H9 (cell line): ENCODE data around the gene ASTN2. TPM values are rescaled to one million over a fixed set of nuclear protein-coding genes. Genes with fewer than 3 reads are reported as not detected.
"Not testable (repeated sequence)": the region's sequence is repeated elsewhere in the genome, so short reads cannot be mapped to it uniquely, and the experiment has no call there.

Experiments
- DNase-seq: peaks from one replicate; pipeline ENCODE4 v3.0.0-alpha.2; 2017
- H2AFZ ChIP-seq: one replicate; pipeline ENCODE4 v1.6.1; 2013; ENCODE audit warnings: mild to moderate bottlenecking, low read length, control low read depth, moderate library complexity
- H2AK5ac ChIP-seq: 2 replicates; pipeline ENCODE4 v1.6.1; 2013; ENCODE audit warnings: low read length, control low read depth, mixed read lengths; ENCODE audit not compliant: insufficient read length
- H2BK120ac ChIP-seq: one replicate; pipeline ENCODE4 v1.6.1; 2013; ENCODE audit warnings: low read depth, mild to moderate bottlenecking, low read length, control low read depth, inconsistent platforms; ENCODE audit not compliant: poor library complexity, severe bottlenecking
- H2BK12ac ChIP-seq: 2 replicates; pipeline ENCODE4 v1.6.1; 2013; ENCODE audit warnings: low read length, control low read depth, mixed read lengths, low read depth; ENCODE audit not compliant: insufficient read length
- H2BK15ac ChIP-seq: 2 replicates; pipeline ENCODE4 v1.6.1; 2013; ENCODE audit warnings: low read depth, low read length, control low read depth
- H2BK20ac ChIP-seq: one replicate; pipeline ENCODE4 v1.6.1; 2013; ENCODE audit warnings: low read depth, mild to moderate bottlenecking, low read length, control low read depth, inconsistent platforms; ENCODE audit not compliant: poor library complexity, severe bottlenecking
- H2BK5ac ChIP-seq: 2 replicates; pipeline ENCODE4 v1.6.1; 2013; ENCODE audit warnings: low read length, control low read depth, mixed read lengths; ENCODE audit not compliant: insufficient read length
- H3K14ac ChIP-seq: 2 replicates; pipeline ENCODE4 v1.6.1; 2013; ENCODE audit warnings: low read length, control low read depth; ENCODE audit not compliant: insufficient read depth
- H3K18ac ChIP-seq: 2 replicates; pipeline ENCODE4 v1.6.1; 2013; ENCODE audit warnings: low read depth, mild to moderate bottlenecking, mixed read lengths, low read length, control low read depth; ENCODE audit not compliant: insufficient read length
- H3K23ac ChIP-seq: 2 replicates; pipeline ENCODE4 v1.6.1; 2013; ENCODE audit warnings: low read length, control low read depth, mixed read lengths, low read depth; ENCODE audit not compliant: insufficient read length
- H3K23me2 ChIP-seq: 2 replicates; pipeline ENCODE4 v1.6.1; 2013; ENCODE audit warnings: low read depth, mild to moderate bottlenecking, mixed read lengths, low read length, control low read depth; ENCODE audit not compliant: insufficient read length, poor library complexity, severe bottlenecking
- H3K27ac ChIP-seq: 2 replicates; pipeline ENCODE4 v1.5.1; 2013; ENCODE audit warnings: low read length, control low read depth, mixed read lengths, low read depth; ENCODE audit not compliant: insufficient read length
- H3K27me3 ChIP-seq: 2 replicates; pipeline ENCODE4 v1.6.1; 2013; ENCODE audit warnings: low read length, control low read depth, inconsistent platforms; ENCODE audit not compliant: insufficient read depth
- H3K4ac ChIP-seq: 2 replicates; pipeline ENCODE4 v1.6.1; 2013; ENCODE audit warnings: low read depth, mild to moderate bottlenecking, control low read depth, inconsistent platforms, low read length, moderate library complexity
- H3K4me1 ChIP-seq: 2 replicates; pipeline ENCODE4 v1.6.1; 2013; ENCODE audit warnings: low read length, control low read depth, inconsistent platforms; ENCODE audit not compliant: insufficient read depth
- H3K4me2 ChIP-seq: 2 replicates; pipeline ENCODE4 v1.6.1; 2013; ENCODE audit warnings: low read length, control low read depth, mixed read lengths; ENCODE audit not compliant: insufficient read length, insufficient read depth
- H3K56ac ChIP-seq: 2 replicates; pipeline ENCODE4 v1.6.1; 2013; ENCODE audit warnings: low read depth, mild to moderate bottlenecking, mixed read lengths, low read length, control low read depth; ENCODE audit not compliant: insufficient read length
- H3K79me1 ChIP-seq: 2 replicates; pipeline ENCODE4 v1.6.1; 2013; ENCODE audit warnings: low read depth, mild to moderate bottlenecking, moderate library complexity, low read length, control low read depth, inconsistent platforms; ENCODE audit not compliant: insufficient read depth, poor library complexity, severe bottlenecking
- H3K79me2 ChIP-seq: 2 replicates; pipeline ENCODE4 v1.6.1; 2013; ENCODE audit warnings: low read length, control low read depth, inconsistent platforms; ENCODE audit not compliant: insufficient read depth
- H3K9ac ChIP-seq: 2 replicates; pipeline ENCODE4 v1.6.1; 2013; ENCODE audit warnings: low read length, control low read depth, mixed read lengths; ENCODE audit not compliant: insufficient read length; ENCODE audit errors: extremely low read depth
- H3K9me3 ChIP-seq: one replicate; pipeline ENCODE4 v1.6.1; 2013; ENCODE audit warnings: low read depth, low read length, inconsistent platforms; ENCODE audit not compliant: control insufficient read depth
- H3T11ph ChIP-seq: one replicate; pipeline ENCODE4 v1.6.1; 2013; ENCODE audit warnings: mild to moderate bottlenecking, low read length, control low read depth, inconsistent platforms
- H4K20me1 ChIP-seq: one replicate; pipeline ENCODE4 v1.6.1; 2013; ENCODE audit not compliant: control insufficient read depth, insufficient read length, insufficient read depth
- H4K5ac ChIP-seq: 2 replicates; pipeline ENCODE4 v1.6.1; 2013; ENCODE audit warnings: low read depth, mild to moderate bottlenecking, mixed read lengths, low read length, control low read depth; ENCODE audit not compliant: insufficient read length
- H4K8ac ChIP-seq: replicated peaks from 2 replicates; pipeline ENCODE4 v1.6.1; 2013; ENCODE audit warnings: low read length, control low read depth, mixed read lengths, low read depth; ENCODE audit not compliant: insufficient read length
- H4K91ac ChIP-seq: 2 replicates; pipeline ENCODE4 v1.6.1; 2013; ENCODE audit warnings: low read depth, mild to moderate bottlenecking, moderate library complexity, mixed read lengths, low read length, control low read depth; ENCODE audit not compliant: insufficient read length
- H3K27ac Mint-ChIP-seq, 3 experiments: 2 replicates in 2 of 3; 3 replicates in 1 of 3; pipeline ENCODE4 v1.8.0; 2020 to 2021; ENCODE audit warnings: mixed read lengths in 3 of 3, mild to moderate bottlenecking in 1 of 3, moderate library complexity in 1 of 3
- H3K27me3 Mint-ChIP-seq: 2 replicates; pipeline ENCODE4 v1.8.0; 2021; ENCODE audit warnings: low read depth, mild to moderate bottlenecking, moderate library complexity, mixed read lengths
- H3K36me3 Mint-ChIP-seq, 3 experiments: 2 replicates in 2 of 3; 3 replicates in 1 of 3; pipeline ENCODE4 v1.8.0; 2020 to 2021; ENCODE audit warnings: low read depth in 3 of 3, mixed read lengths in 3 of 3; ENCODE audit not compliant: insufficient read depth in 1 of 3
- H3K4me1 Mint-ChIP-seq, 2 experiments: 2 replicates each; pipeline ENCODE4 v1.8.0; 2020; ENCODE audit warnings: mixed read lengths in 2 of 2
- H3K4me3 Mint-ChIP-seq, 2 experiments: 2 replicates in 1 of 2; 3 replicates in 1 of 2; pipeline ENCODE4 v1.8.0; 2020 to 2021; ENCODE audit warnings: mild to moderate bottlenecking in 2 of 2, mixed read lengths in 2 of 2, moderate library complexity in 1 of 2
- H3K9me3 Mint-ChIP-seq, 2 experiments: 2 replicates in 1 of 2; 3 replicates in 1 of 2; pipeline ENCODE4 v1.8.0; 2020; ENCODE audit warnings: mild to moderate bottlenecking in 2 of 2, mixed read lengths in 2 of 2, moderate library complexity in 1 of 2
- WGBS: extraction: QIAGEN DNeasy Blood & Tissue Kit; methylation state at CpG from one replicate; pipeline ENCODE4 v1.1.7; 2013; ENCODE audit warnings: missing lambda C conversion rate, low lambda C conversion rate, mixed read lengths; ENCODE audit not compliant: insufficient read length; ENCODE audit errors: extremely low coverage; 5-methylcytosine and 5-hydroxymethylcytosine counted together
- total RNA-seq: library from RNA; stranded (reverse); gene quantifications from 2 replicates; pipeline ENCODE4 v1.2.1, GENCODE V29; 2021
- TF ChIP-seq, protein P1 (sequence below): fragments of 200-600 bp; sonication (generic); conservative IDR thresholded peaks from 3 replicates; pipeline ENCODE4 v1.8.0; 2021; ENCODE audit warnings: antibody characterized with exemption, mild to moderate bottlenecking

The ASTN2 gene
- total RNA-seq, 1 experiment from 2014 or later = 9.7 TPM

DNA sequence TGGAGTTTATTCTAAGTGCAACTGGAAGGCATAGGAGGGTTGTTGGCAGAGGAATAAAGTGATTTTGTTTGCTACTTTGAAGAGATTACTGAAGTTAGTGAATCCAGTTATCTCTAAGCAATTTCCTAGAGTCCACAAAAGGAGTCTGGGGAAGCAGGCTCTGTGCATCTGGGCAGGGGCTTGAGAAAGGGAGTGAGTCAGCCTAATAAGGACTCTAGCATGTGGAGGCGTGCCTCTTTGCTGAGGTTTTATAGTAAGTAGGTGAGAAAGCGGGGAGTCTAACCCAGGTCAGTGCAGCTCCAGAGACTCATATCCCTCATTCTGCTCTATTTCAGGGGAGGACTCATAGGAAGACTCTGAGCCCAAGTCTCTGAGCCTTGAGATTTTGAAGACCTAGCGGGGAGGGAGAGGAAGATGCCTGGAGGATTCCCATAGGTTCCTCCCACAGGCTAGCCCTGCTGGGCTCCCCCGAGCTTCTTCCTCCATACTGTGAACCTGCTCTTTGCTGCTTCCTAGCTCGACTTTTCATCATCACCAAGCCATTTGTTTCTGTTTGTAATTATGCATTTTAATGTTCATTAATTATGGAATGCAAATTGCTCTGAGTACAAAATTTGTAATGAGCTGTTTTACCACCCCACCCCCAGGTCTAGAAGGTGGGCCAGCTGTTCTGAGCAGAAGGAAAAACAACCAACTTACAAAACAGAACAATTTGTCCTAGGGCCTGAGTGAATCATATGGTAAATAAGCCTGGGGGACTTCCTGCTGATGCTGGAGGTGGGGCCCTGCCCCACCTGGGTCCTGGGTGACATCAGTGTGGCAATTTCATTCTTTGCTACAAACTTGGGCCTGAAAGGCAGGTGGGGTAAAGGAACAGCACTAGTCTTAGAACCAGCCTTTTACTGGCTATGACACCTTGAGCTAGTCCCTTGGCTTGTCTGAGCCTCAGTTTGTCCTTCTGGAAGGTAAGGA, 577.6 kb downstream of the ASTN2 start:
- H2BK120ac ChIP-seq = no peak overlapping the region
- no peaks in the 10 kb centered on the region for H3K79me2 ChIP-seq
- peaks cover 2% of the 10 kb centered on the region for H3K27me3 Mint-ChIP-seq
- H3K9me3 ChIP-seq = no peaks in the 10 kb centered on the region
- peak overlapping the region; percentile 68 to 84 (median 83); a peak in 6 of 7 replicates for H3K27ac Mint-ChIP-seq
- H4K20me1 ChIP-seq = no peaks in the 10 kb centered on the region
- H3K4me2 ChIP-seq = no peak overlapping the region
- no peak overlapping the region for H2AK5ac ChIP-seq
- H2AFZ ChIP-seq = no peak overlapping the region
- peaks cover 48 to 58% of the 10 kb centered on the region in 2 experiments for H3K4me1 Mint-ChIP-seq
- H3K14ac ChIP-seq = no peak overlapping the region
- no peak overlapping the region for H2BK5ac ChIP-seq
- H3K36me3 Mint-ChIP-seq = peaks cover 5 to 9% (median 9%) of the 10 kb centered on the region in 3 experiments; a peak in 5 of 7 replicates
- TF ChIP-seq, protein P1, sequence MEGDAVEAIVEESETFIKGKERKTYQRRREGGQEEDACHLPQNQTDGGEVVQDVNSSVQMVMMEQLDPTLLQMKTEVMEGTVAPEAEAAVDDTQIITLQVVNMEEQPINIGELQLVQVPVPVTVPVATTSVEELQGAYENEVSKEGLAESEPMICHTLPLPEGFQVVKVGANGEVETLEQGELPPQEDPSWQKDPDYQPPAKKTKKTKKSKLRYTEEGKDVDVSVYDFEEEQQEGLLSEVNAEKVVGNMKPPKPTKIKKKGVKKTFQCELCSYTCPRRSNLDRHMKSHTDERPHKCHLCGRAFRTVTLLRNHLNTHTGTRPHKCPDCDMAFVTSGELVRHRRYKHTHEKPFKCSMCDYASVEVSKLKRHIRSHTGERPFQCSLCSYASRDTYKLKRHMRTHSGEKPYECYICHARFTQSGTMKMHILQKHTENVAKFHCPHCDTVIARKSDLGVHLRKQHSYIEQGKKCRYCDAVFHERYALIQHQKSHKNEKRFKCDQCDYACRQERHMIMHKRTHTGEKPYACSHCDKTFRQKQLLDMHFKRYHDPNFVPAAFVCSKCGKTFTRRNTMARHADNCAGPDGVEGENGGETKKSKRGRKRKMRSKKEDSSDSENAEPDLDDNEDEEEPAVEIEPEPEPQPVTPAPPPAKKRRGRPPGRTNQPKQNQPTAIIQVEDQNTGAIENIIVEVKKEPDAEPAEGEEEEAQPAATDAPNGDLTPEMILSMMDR = no peak
- H3K27ac ChIP-seq = no peak overlapping the region
- no peak overlapping the region for H3T11ph ChIP-seq
- H3K27me3 ChIP-seq = no peaks in the 10 kb centered on the region
- no peaks in the 10 kb centered on the region for H3K79me1 ChIP-seq
- no peak overlapping the region for H3K23ac ChIP-seq
- no CpG with 5 or more reads among the region's 5 CpGs for WGBS
- no peak overlapping the region for H3K4ac ChIP-seq
- peaks cover 9% of the 10 kb centered on the region; the same call in 1 of the 2 replicates for H3K4me1 ChIP-seq
- H2BK15ac ChIP-seq = no peak overlapping the region
- H3K9ac ChIP-seq = no peak overlapping the region
- H3K9me3 Mint-ChIP-seq = peaks cover 10 to 13% of the 10 kb centered on the region in 2 experiments; a peak in 4 of 5 replicates
- no peak overlapping the region for H4K91ac ChIP-seq
- no peak overlapping the region for H4K5ac ChIP-seq
- no peak overlapping the region for H3K18ac ChIP-seq
- no peak overlapping the region for H4K8ac ChIP-seq
- H2BK12ac ChIP-seq = no peak overlapping the region
- no peak overlapping the region for H3K56ac ChIP-seq
- DNase-seq = peak; percentile 43
- H3K23me2 ChIP-seq = no peaks in the 10 kb centered on the region
- H2BK20ac ChIP-seq = no peak overlapping the region
- H3K4me3 Mint-ChIP-seq = no peak overlapping the region

DNA sequence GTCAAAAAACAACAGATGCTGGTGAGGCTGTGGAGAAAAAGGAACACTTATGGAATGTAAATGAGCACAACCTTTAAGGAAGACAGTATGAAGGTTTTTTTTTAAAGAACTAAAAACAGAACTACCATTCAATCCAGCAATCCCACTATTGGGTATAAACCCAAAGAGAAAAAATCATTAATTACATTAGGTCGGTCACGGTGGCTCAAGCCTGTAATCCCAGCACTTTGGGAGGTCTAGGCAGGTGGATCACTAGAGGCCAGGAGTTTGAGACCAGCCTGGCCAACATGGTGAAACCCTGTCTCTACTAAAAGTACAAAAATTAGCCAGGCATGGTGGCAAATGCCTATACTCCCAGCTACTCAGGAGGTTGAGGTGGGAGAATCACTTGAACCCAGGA, 584.5 kb downstream of the ASTN2 start:
- not testable (repeated sequence) for H3K18ac ChIP-seq, H3K23ac ChIP-seq, H2AFZ ChIP-seq, H3K27me3 Mint-ChIP-seq, H3K9me3 ChIP-seq, DNase-seq, H2BK20ac ChIP-seq, H2BK120ac ChIP-seq, H3K4me1 ChIP-seq, H2BK12ac ChIP-seq, H3K56ac ChIP-seq, H2AK5ac ChIP-seq, H4K8ac ChIP-seq, H3K23me2 ChIP-seq, H4K5ac ChIP-seq, H2BK15ac ChIP-seq, H3T11ph ChIP-seq, H3K9ac ChIP-seq, H3K4ac ChIP-seq, H3K27me3 ChIP-seq, H3K4me2 ChIP-seq, H3K36me3 Mint-ChIP-seq, H3K14ac ChIP-seq, H4K20me1 ChIP-seq, H3K79me1 ChIP-seq, H3K27ac Mint-ChIP-seq, H3K4me3 Mint-ChIP-seq, H3K9me3 Mint-ChIP-seq, H2BK5ac ChIP-seq, H3K27ac ChIP-seq, H4K91ac ChIP-seq, H3K79me2 ChIP-seq
- peaks cover 12 to 17% of the 10 kb centered on the region in 2 experiments for H3K4me1 Mint-ChIP-seq
- WGBS = no CpG with 5 or more reads among the region's 2 CpGs
